HEK293T (cell line): ENCODE data around the gene ARHGEF28.

Source experiments
- BHLHE40 ChIP-seq: fragments of 450-650 bp; IDR thresholded peaks from 2 replicates; pipeline ENCODE4 v1.6.1; 2016; ENCODE audit warnings: mild to moderate bottlenecking, moderate library complexity, borderline replicate concordance
- CTBP1 ChIP-seq: fragments of 450-650 bp; IDR thresholded peaks from 2 replicates; pipeline ENCODE4 v1.6.1; 2016; ENCODE audit warnings: borderline replicate concordance
- ELF4 ChIP-seq: fragments of 450-650 bp; IDR thresholded peaks from 2 replicates; pipeline ENCODE4 v1.6.1; 2017; ENCODE audit warnings: antibody characterized with exemption
- FOXA1 ChIP-seq: fragments of 450-650 bp; IDR thresholded peaks from 2 replicates; pipeline ENCODE4 v1.6.1; 2016; ENCODE audit warnings: mild to moderate bottlenecking
- FOXK2 ChIP-seq: fragments of 450-650 bp; IDR thresholded peaks from 2 replicates; pipeline ENCODE4 v1.6.1; 2016; ENCODE audit warnings: mild to moderate bottlenecking
- FOXM1 ChIP-seq: fragments of 450-650 bp; IDR thresholded peaks from 2 replicates; pipeline ENCODE4 v1.6.1; 2017; ENCODE audit warnings: mild to moderate bottlenecking, borderline replicate concordance
- HDGF ChIP-seq: fragments of 450-650 bp; IDR thresholded peaks from 2 replicates; pipeline ENCODE4 v1.6.1; 2017; ENCODE audit warnings: antibody characterized with exemption, borderline replicate concordance
- NFRKB ChIP-seq: fragments of 450-650 bp; IDR thresholded peaks from 2 replicates; pipeline ENCODE4 v1.6.1; 2016; ENCODE audit warnings: mild to moderate bottlenecking, moderate library complexity
- SP1 ChIP-seq: fragments of 450-650 bp; IDR thresholded peaks from 2 replicates; pipeline ENCODE4 v1.6.1; 2017
- SUZ12 ChIP-seq: fragments of 450-650 bp; IDR thresholded peaks from 2 replicates; pipeline ENCODE4 v1.6.1; 2016; ENCODE audit warnings: mild to moderate bottlenecking
- TARDBP ChIP-seq: fragments of 450-650 bp; IDR thresholded peaks from 2 replicates; pipeline ENCODE4 v1.6.1; 2016
- ZNF384 ChIP-seq: fragments of 450-650 bp; IDR thresholded peaks from 2 replicates; pipeline ENCODE4 v1.6.1; 2016
- TF ChIP-seq, protein P1 (sequence below): fragments of 450-650 bp; IDR thresholded peaks from 2 replicates; pipeline ENCODE4 v1.6.1; 2016

DNA sequence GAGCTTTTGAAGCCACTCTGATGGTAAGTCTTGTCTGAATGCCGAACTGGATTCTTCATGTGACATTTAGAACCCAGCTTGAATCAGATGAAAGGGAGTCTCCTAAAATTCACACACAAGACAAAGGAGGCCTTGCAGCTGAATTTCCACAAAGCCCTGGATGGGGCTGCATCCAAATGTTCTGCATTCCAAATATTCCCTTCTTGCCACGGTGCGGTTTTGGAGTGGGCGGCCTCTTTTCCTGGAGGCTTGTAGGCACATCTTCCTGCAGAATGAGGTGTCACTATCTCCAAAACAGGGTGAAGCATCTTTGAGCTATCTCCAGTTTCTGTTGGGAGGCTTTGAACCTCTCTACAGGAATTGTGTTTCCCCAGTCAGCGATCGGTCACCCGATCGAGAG is 342.7 kb downstream of the ARHGEF28 start:
- TF ChIP-seq ZNF384 (no peak), SP1 (no peak), FOXA1 (no peak), BHLHE40 (no peak), FOXK2 (no peak), NFRKB (no peak), SUZ12 (no peak), TARDBP (no peak), ELF4 (no peak), FOXM1 (no peak), HDGF (no peak), CTBP1 (no peak)
- TF ChIP-seq, protein P1, sequence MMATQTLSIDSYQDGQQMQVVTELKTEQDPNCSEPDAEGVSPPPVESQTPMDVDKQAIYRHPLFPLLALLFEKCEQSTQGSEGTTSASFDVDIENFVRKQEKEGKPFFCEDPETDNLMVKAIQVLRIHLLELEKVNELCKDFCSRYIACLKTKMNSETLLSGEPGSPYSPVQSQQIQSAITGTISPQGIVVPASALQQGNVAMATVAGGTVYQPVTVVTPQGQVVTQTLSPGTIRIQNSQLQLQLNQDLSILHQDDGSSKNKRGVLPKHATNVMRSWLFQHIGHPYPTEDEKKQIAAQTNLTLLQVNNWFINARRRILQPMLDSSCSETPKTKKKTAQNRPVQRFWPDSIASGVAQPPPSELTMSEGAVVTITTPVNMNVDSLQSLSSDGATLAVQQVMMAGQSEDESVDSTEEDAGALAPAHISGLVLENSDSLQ, result no peak
